KBM-7 (cell line): ENCODE measurements around the gene CAST.
"Not testable (repeated sequence)": the region's sequence is repeated elsewhere in the genome, so short reads cannot be mapped to it uniquely, and the experiment has no call there.

Experiments used
- DNase-seq: peaks from one replicate; pipeline ENCODE4 v3.0.0-alpha.2; 2015
- in situ Hi-C: fragments of 300-500 bp; cut with MboI; formaldehyde crosslinking; loops from 2 replicates; pipeline ENCODE4 v1.14.3; 2020; ENCODE audit warnings: low sequenced_read_pairs, low pct_unique_long_range_greater_than_20kb, mixed read lengths

CAST gene, protein sequence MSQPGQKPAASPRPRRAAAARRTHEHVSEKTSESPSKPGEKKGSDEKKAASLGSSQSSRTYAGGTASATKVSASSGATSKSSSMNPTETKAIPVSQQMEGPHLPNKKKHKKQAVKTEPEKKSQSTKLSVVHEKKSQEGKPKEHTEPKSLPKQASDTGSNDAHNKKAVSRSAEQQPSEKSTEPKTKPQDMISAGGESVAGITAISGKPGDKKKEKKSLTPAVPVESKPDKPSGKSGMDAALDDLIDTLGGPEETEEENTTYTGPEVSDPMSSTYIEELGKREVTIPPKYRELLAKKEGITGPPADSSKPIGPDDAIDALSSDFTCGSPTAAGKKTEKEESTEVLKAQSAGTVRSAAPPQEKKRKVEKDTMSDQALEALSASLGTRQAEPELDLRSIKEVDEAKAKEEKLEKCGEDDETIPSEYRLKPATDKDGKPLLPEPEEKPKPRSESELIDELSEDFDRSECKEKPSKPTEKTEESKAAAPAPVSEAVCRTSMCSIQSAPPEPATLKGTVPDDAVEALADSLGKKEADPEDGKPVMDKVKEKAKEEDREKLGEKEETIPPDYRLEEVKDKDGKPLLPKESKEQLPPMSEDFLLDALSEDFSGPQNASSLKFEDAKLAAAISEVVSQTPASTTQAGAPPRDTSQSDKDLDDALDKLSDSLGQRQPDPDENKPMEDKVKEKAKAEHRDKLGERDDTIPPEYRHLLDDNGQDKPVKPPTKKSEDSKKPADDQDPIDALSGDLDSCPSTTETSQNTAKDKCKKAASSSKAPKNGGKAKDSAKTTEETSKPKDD

DNA sequence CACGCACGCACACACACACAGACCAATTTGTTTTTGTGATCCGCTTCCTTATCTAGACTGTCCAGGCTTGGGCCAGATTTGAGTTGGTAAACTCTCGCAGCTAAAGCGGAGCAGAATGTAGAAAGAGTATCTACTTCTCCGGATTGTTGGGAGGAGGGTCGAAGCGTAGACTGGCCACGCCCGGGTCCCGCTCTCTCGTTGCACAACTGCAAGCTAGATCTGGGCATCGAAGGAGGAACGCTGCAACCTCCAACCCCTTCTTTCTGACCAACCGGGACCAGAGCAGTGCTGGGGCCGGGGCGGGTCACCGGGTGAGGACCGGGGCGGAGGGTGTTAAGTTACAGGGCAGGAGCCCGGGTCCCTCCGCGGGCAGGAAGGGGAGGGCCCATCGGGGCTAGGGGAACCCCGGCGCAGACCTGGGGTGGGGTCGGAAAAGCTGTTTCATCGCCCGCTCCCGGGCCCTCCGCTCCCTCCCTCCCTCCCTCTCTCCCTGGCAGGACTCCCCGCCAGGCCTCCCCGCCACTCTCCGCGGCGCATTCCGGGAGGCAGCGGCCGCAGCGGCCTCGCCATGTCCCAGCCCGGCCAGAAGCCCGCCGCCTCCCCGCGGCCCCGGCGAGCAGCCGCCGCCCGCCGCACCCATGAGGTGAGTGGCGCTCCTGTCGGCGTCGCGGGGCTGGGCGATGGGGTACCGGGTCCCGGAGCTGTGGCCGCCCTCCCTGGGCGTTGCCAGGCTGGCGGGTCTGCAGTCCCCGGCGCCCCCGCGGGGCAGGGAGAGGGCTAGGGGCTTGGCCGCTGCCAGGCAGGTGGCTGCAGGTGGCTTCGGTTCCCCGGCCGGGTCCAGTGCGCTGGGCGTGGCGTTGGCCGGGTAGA, at the start of gene CAST:
Gene CAST, plus strand, starts transcription at position 522 of the 870 bp plus-strand sequence. Its CDS starts 47 bp downstream, at position 569.
- peak; percentile 89 for DNase-seq
- in situ Hi-C loops: no loop called here

DNA sequence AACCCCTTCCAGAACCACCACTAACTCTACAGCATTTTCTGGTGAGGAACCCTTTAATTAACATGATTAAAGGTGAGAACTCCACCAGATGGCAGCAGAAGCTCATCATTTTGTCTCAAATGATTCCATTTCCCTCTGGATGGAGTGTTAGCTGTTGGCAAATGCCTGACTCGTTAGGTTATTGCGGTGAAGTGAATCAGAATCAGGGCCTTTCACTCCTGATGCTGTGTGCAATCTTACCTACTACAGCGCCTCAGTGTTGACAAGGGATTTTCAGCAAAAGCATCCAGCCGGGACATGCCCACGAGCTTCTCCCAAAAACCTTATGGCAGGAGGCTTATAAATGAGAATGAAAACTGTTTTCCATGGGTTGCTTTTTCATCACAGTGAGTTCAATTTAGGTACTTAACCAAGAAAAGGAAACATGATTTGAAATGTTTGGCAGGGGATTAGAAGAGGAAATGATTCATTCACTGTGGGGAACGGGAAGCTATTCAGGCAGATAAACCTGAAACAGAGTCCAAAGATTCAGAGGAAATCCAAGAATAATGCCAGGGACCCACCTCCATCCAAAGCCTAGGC, 48.0 kb upstream of the CAST start:
- in situ Hi-C loops: loop anchor here (25.0 kb wide), 1 partner anchor 548 kb away; no protein-coding TSS in a partner anchor
- DNase-seq: peak; percentile 52

DNA sequence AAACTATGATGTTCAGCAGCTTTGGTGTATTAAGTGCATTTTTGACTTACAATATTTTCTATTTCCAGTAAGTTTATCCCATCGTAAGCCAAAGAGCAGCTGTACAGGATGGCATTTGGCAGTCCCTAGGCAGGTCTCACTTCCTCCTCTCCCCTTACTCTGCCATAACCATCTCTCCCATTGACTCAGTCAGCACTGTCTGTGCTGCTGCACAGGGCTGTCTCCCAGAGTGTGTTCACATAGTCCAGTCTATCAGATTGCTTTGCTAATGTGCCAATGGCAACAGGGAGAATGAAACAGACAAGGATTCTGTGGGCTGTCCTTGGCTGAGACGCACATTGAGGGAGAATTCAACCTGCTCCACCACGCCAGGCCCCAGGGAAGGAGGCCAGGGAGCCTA, 47.0 kb upstream of the CAST start:
- DNase-seq: no peak
- in situ Hi-C loops: loop anchor here (25.0 kb wide), 1 partner anchor 547 kb away; no protein-coding TSS in a partner anchor

DNA sequence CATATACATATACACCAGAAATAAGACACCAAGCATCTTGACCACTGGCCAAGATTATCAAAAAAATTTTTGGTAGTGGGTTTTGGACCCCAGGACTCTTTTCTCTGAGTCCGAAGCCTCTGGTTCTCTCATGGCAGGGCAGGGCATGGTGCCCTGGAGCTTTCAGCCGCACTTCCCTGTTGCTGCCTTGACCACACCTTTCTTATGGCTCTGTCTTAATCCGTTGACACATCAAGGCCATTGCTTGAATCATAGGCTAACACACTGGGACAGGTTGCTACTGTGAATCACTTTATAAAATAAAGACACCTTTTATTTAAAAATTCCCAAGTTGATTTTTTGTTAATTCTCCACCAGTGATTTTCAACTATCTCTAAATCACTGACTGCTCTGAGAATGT, 45.4 kb upstream of the CAST start:
- in situ Hi-C loops: loop anchor here (25.0 kb wide), 1 partner anchor 546 kb away; no protein-coding TSS in a partner anchor
- DNase-seq: no peak

DNA sequence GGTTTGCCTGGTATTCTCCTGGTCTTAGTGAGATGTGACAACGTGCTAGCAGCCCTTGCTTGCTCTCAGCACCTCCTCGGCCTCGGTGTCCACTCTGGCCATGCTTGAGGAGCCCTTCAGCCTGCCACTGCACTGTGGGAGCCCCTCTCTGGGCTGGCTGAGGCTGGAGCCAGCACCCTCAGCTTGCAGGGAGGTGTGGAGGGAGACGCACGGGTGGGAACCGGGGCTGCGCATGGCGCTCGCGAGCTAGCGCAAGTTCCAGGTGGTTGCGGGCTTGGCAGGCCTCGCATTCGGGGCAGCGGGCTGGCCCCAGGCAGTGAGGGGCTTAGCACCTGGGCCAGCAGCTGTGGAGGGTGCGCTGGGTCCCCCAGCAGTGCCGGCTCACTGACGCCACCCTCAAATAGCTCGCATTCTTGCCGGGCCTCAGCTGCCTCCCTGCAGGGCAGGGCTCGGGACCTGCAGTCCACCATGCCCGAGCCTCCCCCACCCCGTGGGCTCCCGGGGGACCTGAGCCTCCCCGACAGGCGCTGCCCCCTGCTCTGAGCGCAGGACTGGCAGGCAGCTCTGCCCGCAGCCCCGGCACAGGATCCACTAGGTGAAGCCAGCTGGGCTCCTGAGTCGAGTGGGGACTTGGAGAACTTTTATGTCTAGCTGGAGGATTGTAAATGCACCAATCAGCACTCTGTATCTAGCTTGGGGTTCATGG, 43.7 kb upstream of the CAST start:
- DNase-seq: not testable (repeated sequence)
- in situ Hi-C loops: loop anchor here (25.0 kb wide), 1 partner anchor 544 kb away; no protein-coding TSS in a partner anchor

DNA sequence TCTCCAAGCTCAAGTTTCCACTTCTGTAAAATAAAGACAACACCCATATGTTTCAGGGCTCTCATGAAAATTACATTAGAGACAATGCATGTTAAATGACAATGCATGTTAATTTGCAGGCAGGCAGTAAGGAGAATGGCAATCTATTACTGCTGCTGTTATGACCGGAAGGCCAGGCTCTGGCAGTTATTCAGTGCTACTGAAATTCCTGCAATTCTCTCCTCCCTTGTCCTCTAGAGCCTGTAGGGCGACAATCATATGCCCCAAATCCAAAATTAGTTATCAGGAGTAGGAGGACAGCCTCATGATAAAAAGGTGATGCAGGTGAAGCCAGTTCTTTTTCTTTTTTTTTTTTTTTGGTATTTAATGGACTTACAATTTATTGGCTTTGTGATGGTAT, 42.2 kb upstream of the CAST start:
- in situ Hi-C loops: loop anchor here (25.0 kb wide), 1 partner anchor 542 kb away; no protein-coding TSS in a partner anchor
- no peak for DNase-seq

DNA sequence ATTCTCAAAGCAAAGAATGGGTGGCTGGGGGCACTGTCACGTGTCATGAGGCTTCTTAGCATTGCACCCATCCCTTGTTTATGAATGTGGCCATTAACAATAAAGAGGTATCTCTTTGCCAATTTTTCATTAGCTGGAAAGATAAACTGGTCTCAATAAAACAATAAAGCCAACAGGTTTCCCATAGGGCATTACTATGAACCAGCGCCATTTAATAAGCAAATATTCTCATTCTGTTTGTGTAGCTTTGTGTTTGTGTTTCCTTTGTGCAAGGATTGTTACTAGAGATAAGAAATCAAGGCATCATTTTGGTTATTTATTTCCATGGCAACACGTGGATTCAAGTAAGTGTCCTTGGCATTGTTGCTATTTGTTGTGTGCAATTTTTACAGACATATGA, 37.6 kb upstream of the CAST start:
- in situ Hi-C loops: loop anchor here (25.0 kb wide), 1 partner anchor 538 kb away; no protein-coding TSS in a partner anchor

DNA sequence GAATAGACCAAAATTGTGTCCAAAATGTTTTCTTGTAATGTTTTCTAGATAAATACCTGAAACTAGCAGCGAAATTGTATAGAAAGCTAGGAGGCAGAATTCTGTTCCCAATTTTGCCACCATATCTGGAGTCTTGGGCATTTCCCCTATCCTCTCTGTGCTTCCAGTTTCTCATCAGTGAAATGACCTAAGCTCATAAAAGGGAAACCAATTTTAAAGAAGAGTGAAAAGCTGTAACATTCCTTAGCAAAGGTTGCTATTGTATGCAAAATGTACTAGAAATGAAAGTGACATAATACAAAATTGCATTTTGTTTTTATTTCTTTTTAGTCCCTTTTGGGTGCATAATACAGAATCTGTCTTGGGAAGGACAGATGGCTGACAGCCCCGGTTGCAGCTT, 36.8 kb upstream of the CAST start:
- in situ Hi-C loops: no loop called here

More for the DNA sequence above, 37.6 kb upstream of the CAST start:
- DNase-seq: no peak

DNA sequence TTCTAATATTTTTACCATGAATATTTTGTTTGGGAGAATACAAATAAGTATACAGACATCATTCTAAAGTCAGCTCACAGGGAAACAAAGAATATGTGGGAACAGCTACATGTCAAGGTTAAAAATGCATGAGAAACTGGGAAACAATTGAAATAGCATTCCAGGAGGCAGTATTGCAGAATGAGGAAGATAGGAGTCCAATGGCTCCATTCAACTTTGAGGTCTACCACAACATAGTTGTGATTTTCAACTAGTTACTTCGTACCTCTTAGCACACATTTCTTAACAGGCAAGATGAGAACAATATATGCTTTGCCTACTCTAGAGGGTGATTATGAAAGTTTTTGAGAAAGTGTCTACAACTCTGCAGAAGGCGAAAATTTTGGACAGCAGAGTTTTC, 35.2 kb upstream of the CAST start:
- in situ Hi-C loops: no loop called here

More for the DNA sequence above, 36.8 kb upstream of the CAST start:
- DNase-seq: no peak

DNA sequence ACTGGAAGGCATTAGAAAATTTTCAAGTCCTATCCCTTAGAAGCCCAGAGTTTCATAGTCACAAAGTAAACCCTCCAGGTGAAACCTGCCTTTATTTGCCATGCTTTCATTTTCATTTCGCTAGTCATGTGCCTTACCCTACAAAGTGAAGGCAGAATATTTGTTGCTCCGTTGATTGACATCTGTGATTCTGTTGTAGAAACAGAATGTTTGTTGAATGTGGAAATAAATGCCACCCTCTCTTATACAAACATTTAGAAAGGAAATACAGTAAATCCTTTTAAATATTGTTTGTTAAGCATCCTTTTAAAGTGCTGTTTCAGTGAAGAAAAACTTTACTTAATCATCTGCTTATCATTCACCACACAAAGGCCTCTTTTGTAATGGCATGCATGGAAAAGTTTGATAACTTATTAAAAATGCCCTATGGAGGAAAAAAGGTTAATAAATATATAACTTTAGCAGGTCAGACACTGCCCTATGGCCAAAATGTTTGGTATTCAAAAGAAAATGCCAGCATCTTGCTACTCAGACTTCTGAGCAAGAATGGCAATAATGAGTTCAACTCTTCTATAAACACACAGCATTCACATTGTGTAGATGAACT, 34.3 kb upstream of the CAST start:
- DNase-seq: no peak
- in situ Hi-C loops: no loop called here

More for the DNA sequence above, 35.2 kb upstream of the CAST start:
- DNase-seq: no peak

DNA sequence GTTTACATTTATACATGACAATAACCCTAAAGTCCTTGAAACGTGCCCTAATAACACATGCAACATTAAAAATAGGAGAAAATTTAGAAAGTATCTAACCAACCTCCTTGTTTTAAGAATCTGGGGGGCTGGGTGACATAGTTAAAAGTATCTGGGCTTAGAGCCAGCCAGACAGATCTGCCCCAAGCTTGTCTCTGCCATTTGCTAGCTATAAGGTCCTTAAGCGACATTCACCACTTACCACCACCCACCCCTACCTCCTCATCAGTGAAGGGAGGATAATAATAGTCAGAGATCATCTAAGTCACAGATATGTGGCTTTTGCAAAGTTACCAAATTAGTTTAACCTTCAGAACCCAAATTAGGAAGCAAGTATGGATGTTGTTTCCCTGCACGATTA, 33.8 kb upstream of the CAST start:
- in situ Hi-C loops: no loop called here
- no peak for DNase-seq

DNA sequence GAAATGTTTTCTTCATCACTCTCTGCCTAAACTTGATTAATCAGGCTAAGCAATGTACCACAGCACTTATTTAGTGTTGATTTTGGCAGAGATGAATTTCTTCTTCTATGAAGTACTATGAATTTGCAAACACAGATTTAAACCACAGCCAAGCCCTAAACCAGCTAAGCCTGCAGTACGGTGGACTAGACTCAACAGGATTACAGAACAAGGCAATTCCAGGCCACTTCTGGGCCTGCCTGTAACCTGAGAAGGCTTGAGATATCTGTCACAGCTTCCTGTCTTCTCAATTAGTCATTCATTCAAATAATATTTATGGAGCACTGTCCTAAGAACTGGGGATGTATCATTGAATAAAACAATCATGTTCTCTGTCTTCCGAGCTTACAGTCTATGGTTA, 32.4 kb upstream of the CAST start:
- in situ Hi-C loops: no loop called here
- DNase-seq: no peak

DNA sequence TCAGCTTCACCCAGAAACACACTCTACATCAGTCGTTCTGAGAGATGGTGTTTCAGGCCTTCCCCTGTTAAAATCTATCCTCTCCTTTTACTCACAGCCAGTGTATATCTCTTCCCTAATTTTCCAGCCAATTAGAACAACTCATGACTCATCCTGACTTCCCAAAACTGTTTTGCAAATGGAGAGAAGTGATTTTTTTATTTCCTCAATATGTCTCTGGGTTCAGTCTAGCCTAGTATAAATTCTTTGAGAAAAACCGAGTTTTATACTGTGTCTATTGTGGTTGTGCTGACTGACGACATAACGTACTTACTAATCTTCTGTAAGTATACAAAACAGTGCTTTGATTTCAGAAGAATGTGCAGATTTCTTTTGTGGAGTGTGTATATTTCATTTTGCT, 28.4 kb upstream of the CAST start:
- no peak for DNase-seq
- in situ Hi-C loops: no loop called here

DNA sequence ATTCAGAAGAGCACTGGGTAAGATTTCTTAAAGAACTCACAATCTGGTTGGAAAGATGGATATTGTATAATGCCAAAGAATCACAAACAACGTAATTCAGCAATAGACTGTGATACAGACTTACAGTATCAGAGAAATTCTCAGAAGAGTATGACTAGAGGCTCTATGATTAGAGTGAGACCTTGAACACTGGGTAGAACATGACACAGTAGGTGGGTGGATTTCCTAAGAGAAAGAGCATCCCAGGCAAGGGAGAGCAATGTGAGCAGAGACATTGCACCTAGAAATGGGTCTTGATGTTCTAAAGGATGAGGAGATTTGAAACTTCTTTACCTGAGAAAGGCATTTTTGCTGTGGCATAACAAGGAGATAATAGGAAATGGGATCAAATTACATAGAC, 27.3 kb upstream of the CAST start:
- in situ Hi-C loops: no loop called here
- no peak for DNase-seq

DNA sequence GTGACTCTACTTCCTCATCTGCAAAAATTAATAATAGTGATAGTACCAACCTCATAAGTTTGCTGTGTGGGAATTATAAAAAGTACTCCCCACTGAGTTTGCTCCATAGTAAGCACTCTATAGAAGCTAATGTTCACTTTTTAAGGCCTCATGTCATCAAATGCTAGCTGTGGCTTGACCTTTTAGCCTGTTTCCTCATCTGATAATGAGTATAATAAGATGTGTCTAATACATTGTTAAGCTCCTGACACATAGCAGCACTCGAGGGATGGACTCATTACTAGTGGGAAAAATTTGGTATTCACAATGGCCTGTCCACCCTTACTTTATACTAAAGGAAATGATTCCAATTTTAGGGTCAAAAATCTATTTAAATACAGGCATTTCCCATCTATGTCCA, 26.1 kb upstream of the CAST start:
- in situ Hi-C loops: no loop called here
- no peak for DNase-seq

DNA sequence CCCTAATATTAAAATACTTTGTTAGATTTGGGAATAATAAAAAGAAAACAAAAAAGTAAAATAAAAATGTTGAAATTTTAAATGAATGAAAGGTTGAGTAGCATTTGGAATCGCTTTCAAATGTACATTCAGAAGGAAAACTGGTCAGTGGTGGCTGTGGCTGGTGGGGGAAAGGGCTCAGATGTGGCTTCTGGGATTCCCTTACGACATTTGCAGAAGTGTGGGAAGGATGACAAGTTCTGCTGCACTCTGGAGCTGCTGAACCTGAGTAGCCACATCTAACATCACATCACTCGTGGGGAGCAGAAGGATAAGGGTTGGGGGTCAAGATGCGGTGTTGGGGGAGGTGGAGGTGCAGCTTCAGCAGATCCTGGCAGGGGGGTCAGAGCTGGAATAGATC, 25.6 kb upstream of the CAST start:
- no peak for DNase-seq
- in situ Hi-C loops: no loop called here

DNA sequence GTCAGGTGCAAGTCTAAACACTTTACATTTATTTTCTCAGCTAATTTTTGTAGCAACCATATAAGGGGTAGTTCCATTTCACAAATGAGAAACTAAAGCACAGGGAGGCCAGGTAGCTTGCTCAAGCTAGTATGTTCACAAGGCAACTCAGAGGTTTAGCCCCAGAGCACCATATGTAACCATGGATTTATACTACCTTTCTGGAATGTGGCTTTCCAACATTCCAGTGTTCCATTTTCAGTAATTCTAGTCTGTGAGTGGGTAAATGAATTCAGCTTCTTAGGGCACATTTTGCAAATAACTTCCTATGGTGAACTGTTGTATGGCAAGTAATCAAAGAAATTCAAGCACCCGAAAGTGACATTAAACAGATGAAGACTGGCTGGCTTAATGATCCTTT, 25.0 kb upstream of the CAST start:
- in situ Hi-C loops: no loop called here
- no peak for DNase-seq

DNA sequence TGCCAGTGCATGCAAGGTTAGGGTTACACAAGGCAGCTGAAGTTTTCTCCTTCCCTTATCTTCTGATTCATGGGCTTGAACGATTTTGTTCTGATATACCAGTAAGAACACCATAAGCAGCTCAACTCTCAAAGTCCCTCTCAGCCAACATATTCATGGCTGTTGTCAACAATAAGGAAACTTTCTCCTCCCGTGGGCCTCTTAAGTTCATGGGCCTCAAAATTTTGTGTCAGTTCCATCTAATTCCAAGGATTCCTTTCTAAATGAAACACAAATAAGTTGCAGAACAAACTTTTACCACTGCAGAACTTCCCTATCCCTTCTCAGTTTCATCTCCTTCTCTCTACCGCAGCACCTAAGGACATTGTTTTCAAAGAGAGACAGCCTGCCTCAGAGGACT, 23.6 kb upstream of the CAST start:
- in situ Hi-C loops: no loop called here
- DNase-seq: no peak
